HepG2 (cell line): ENCODE data around the gene AP2A2. TPM values are rescaled to one million over a fixed set of nuclear protein-coding genes. Genes with fewer than 3 reads are reported as not detected.

ENCODE experiments used
- BCL6 ChIP-seq: IDR thresholded peaks from 2 replicates; pipeline ENCODE4 v1.6.1; 2016; ENCODE audit warnings: missing genetic modification reagents, missing compliant biosample characterization
- DBP ChIP-seq: sonication (generic); formaldehyde crosslinking; IDR thresholded peaks from 2 replicates; pipeline ENCODE4 v1.4.0; 2020; ENCODE audit warnings: missing genetic modification reagents; ENCODE audit errors: not compliant biosample characterization
- EEA1 ChIP-seq: sonication (generic); formaldehyde crosslinking; IDR thresholded peaks from 2 replicates; pipeline ENCODE4 v1.5.1; 2020; ENCODE audit warnings: mild to moderate bottlenecking, missing genetic modification reagents, borderline replicate concordance
- ETV5 ChIP-seq: IDR thresholded peaks from 2 replicates; pipeline ENCODE4 v1.6.1; 2018; ENCODE audit warnings: missing biosample characterization, missing genetic modification reagents, inconsistent platforms, borderline replicate concordance
- HES4 ChIP-seq: sonication (generic); formaldehyde crosslinking; IDR thresholded peaks from 2 replicates; pipeline ENCODE4 v1.9.0; 2021; ENCODE audit warnings: mild to moderate bottlenecking, missing genetic modification reagents, borderline replicate concordance
- NAIF1 ChIP-seq: sonication (generic); formaldehyde crosslinking; IDR thresholded peaks from 2 replicates; pipeline ENCODE4 v1.5.0; 2020; ENCODE audit warnings: mild to moderate bottlenecking, missing genetic modification reagents, borderline replicate concordance
- NFYC ChIP-seq: IDR thresholded peaks from 2 replicates; pipeline ENCODE4 v1.6.1; 2016; ENCODE audit warnings: missing genetic modification reagents, missing compliant biosample characterization
- PHF20 ChIP-seq: sonication (generic); formaldehyde crosslinking; IDR thresholded peaks from 2 replicates; pipeline ENCODE4 v1.5.0; 2020; ENCODE audit warnings: mild to moderate bottlenecking, missing genetic modification reagents
- STAG1 ChIP-seq: sonication (generic); formaldehyde crosslinking; IDR thresholded peaks from 2 replicates; pipeline ENCODE4 v1.4.0; 2020; ENCODE audit warnings: missing genetic modification reagents
- USF2 ChIP-seq, 2 experiments: sonication (generic) in 1 of 2; formaldehyde crosslinking in 1 of 2; IDR thresholded peaks; 2 replicates each; pipeline versions ENCODE4 v1.5.1 to v1.6.1; 2011 to 2020; ENCODE audit warnings: borderline replicate concordance in 1 of 2, low read depth in 1 of 2, low read length in 1 of 2, mild to moderate bottlenecking in 1 of 2, missing genetic modification reagents in 1 of 2, moderate library complexity in 1 of 2
- ZC3H13 ChIP-seq: sonication (generic); formaldehyde crosslinking; IDR thresholded peaks from 2 replicates; pipeline ENCODE4 v1.8.1; 2023; ENCODE audit warnings: mild to moderate bottlenecking, missing genetic modification reagents, moderate library complexity
- ZFP41 ChIP-seq: sonication (generic); formaldehyde crosslinking; IDR thresholded peaks from 2 replicates; pipeline ENCODE4 v1.4.0; 2020; ENCODE audit warnings: mild to moderate bottlenecking, missing genetic modification reagents, borderline replicate concordance
- ZMAT5 ChIP-seq: sonication (generic); formaldehyde crosslinking; IDR thresholded peaks from 2 replicates; pipeline ENCODE4 v1.5.0; 2020; ENCODE audit warnings: mild to moderate bottlenecking, low read depth, missing genetic modification reagents, borderline replicate concordance
- ZNF362 ChIP-seq: sonication (generic); formaldehyde crosslinking; IDR thresholded peaks from 2 replicates; pipeline ENCODE4 v1.4.0; 2020; ENCODE audit warnings: missing genetic modification reagents, mild to moderate bottlenecking, borderline replicate concordance
- ZNF451 ChIP-seq: sonication (generic); formaldehyde crosslinking; IDR thresholded peaks from 2 replicates; pipeline ENCODE4 v1.5.0; 2020; ENCODE audit warnings: mild to moderate bottlenecking, missing genetic modification reagents
- ZNF615 ChIP-seq: sonication (generic); formaldehyde crosslinking; IDR thresholded peaks from 2 replicates; pipeline ENCODE4 v1.5.0; 2020; ENCODE audit warnings: mild to moderate bottlenecking, missing genetic modification reagents, borderline replicate concordance
- ZNF746 ChIP-seq: sonication (generic); formaldehyde crosslinking; IDR thresholded peaks from 2 replicates; pipeline ENCODE4 v1.8.0; 2022; ENCODE audit warnings: mild to moderate bottlenecking, missing genetic modification reagents
- ZSCAN12 ChIP-seq: sonication (generic); formaldehyde crosslinking; IDR thresholded peaks from 2 replicates; pipeline ENCODE4 v1.9.0; 2021; ENCODE audit warnings: mild to moderate bottlenecking, missing genetic modification reagents
- polyA plus RNA-seq, 8 experiments: library from polyadenylated mRNA; depleted of rRNA in 3 of 8; stranded (reverse) in 7 of 8; unstranded in 1 of 8; fragments of >200 nt; fragmentation: Illumina TruSeq in 4 of 8; extraction: Trizol in 4 of 8; gene quantifications; 2 replicates each; pipeline versions ENCODE4 v1.2.1 to v1.2.3, GENCODE V29; 2011 to 2016; ENCODE audit warnings: low read depth in 4 of 8, missing spikeins in 1 of 8, mixed read lengths in 1 of 8; ENCODE audit not compliant: insufficient read depth in 1 of 8
- total RNA-seq, 5 experiments: library from RNA; depleted of rRNA; stranded (reverse); fragments of >200 nt; fragmentation: Illumina TruSeq; extraction: Trizol; gene quantifications; 2 replicates each; pipeline ENCODE4 v1.2.3, GENCODE V29; 2016; ENCODE audit warnings: low read depth in 1 of 5
- TF ChIP-seq, protein P1 (sequence below): IDR thresholded peaks from 2 replicates; pipeline ENCODE4 v1.6.1; 2016; ENCODE audit warnings: mild to moderate bottlenecking
- TF ChIP-seq, protein P2 (sequence below): sonication (generic); formaldehyde crosslinking; IDR thresholded peaks from 2 replicates; pipeline ENCODE4 v1.4.0; 2020; ENCODE audit warnings: missing genetic modification reagents

Gene AP2A2
- total and polyA plus RNA-seq, 2 of the 13 experiments (the other 11 are each of a cell fraction or from before 2014, with no cell fraction given), result 25.7 to 75.7 TPM

GRCh38 chr11:911031-911889, 14.4 kb upstream of the AP2A2 start (continued):
- no peak for TF ChIP-seq USF2 (IDR thresholded peaks at IDR 0.05; ENCODE audit: low read depth, low read length)
- no peak for TF ChIP-seq USF2 (CRISPR knock-in tag; IDR thresholded peaks at IDR 0.05; ENCODE audit: borderline replicate concordance)
- no peak for TF ChIP-seq ZNF615 (CRISPR knock-in tag)
- TF ChIP-seq HES4 (CRISPR knock-in tag), result no peak
- TF ChIP-seq ZSCAN12 (CRISPR knock-in tag), result no peak
- no peak for TF ChIP-seq ZMAT5 (CRISPR knock-in tag)
- no peak for TF ChIP-seq STAG1 (CRISPR knock-in tag)
- TF ChIP-seq, protein P1, sequence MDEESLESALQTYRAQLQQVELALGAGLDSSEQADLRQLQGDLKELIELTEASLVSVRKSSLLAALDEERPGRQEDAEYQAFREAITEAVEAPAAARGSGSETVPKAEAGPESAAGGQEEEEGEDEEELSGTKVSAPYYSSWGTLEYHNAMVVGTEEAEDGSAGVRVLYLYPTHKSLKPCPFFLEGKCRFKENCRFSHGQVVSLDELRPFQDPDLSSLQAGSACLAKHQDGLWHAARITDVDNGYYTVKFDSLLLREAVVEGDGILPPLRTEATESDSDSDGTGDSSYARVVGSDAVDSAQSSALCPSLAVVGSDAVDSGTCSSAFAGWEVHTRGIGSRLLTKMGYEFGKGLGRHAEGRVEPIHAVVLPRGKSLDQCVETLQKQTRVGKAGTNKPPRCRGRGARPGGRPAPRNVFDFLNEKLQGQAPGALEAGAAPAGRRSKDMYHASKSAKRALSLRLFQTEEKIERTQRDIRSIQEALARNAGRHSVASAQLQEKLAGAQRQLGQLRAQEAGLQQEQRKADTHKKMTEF (CRISPR knock-in tag), result peak; percentile 17; the same call in 1 of the 2 replicates
- TF ChIP-seq ZNF746 (CRISPR knock-in tag), result 0 out of 2 replicates have a peak, but pooled peaks have one; percentile 8
- no peak for TF ChIP-seq ZC3H13
- no peak for TF ChIP-seq NFYC (CRISPR knock-in tag)
- TF ChIP-seq BCL6 (CRISPR knock-in tag), result no peak
- TF ChIP-seq, protein P2, sequence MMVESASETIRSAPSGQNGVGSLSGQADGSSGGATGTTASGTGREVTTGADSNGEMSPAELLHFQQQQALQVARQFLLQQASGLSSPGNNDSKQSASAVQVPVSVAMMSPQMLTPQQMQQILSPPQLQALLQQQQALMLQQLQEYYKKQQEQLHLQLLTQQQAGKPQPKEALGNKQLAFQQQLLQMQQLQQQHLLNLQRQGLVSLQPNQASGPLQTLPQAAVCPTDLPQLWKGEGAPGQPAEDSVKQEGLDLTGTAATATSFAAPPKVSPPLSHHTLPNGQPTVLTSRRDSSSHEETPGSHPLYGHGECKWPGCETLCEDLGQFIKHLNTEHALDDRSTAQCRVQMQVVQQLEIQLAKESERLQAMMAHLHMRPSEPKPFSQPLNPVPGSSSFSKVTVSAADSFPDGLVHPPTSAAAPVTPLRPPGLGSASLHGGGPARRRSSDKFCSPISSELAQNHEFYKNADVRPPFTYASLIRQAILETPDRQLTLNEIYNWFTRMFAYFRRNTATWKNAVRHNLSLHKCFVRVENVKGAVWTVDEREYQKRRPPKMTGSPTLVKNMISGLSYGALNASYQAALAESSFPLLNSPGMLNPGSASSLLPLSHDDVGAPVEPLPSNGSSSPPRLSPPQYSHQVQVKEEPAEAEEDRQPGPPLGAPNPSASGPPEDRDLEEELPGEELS (CRISPR knock-in tag), result no peak
- TF ChIP-seq ZNF451 (CRISPR knock-in tag), result 0 out of 2 replicates have a peak, but pooled peaks have one; percentile 12
- TF ChIP-seq EEA1 (CRISPR knock-in tag), result no peak
- no peak for TF ChIP-seq ETV5
- TF ChIP-seq NAIF1 (CRISPR knock-in tag), result no peak
- no peak for TF ChIP-seq PHF20 (CRISPR knock-in tag)
- no peak for TF ChIP-seq DBP (CRISPR knock-in tag)
- no peak for TF ChIP-seq ZNF362 (CRISPR knock-in tag)
- no peak for TF ChIP-seq ZFP41 (CRISPR knock-in tag)
